ENCODE data around the gene KRT13. TPM values are rescaled to one million over a fixed set of nuclear protein-coding genes. Genes with fewer than 3 reads are reported as not detected.

Gene KRT13
- total and polyA plus RNA-seq, 2 donors = 75.9 to 81.7 TPM

GRCh38 chr17:41456204-41456603 is 49.2 kb downstream of the KRT13 start:
- no peaks in the 10 kb centered on the region for H3K9me3 ChIP-seq (ENCODE audit: control insufficient read depth in 2 of 2, insufficient read depth in 1 of 2, low read length in 1 of 2)
- H3K4me3 ChIP-seq (ENCODE audit: low read length in 2 of 2) = no peak overlapping the region
- DNase-seq (ENCODE audit: low read depth in 6 of 9, low spot score in 9 of 9) = no peak
- no peaks in the 10 kb centered on the region for H3K36me3 ChIP-seq (ENCODE audit: control insufficient read depth in 2 of 2, insufficient read depth in 2 of 2, low read length in 1 of 2)
- H3K27me3 ChIP-seq (ENCODE audit: control insufficient read depth in 2 of 2, insufficient read depth in 1 of 2, low read length in 1 of 2) = peaks cover 0 to 2% of the 10 kb centered on the region in 2 donors
- peaks cover 0 to 9% of the 10 kb centered on the region in 2 donors for H3K4me1 ChIP-seq (ENCODE audit: control insufficient read depth in 2 of 2, insufficient read depth in 2 of 2, low read length in 2 of 2)
- peak overlapping the region in 1 of 2 donors; percentile 36 for H3K27ac ChIP-seq (ENCODE audit: low read depth in 1 of 2, low read length in 1 of 2)
- 94% methylated on average over 3 of the region's 3 CpGs for WGBS

GRCh38 chr17:41455236-41455635 is 50.2 kb downstream of the KRT13 start:
- no peaks in the 10 kb centered on the region for H3K9me3 ChIP-seq (ENCODE audit: control insufficient read depth in 2 of 2, insufficient read depth in 1 of 2, low read length in 1 of 2)
- 100% methylated on average over 1 of the region's 1 CpG for WGBS
- no peak for DNase-seq (ENCODE audit: low read depth in 6 of 9, low spot score in 9 of 9)
- no peak overlapping the region for H3K27ac ChIP-seq (ENCODE audit: low read depth in 1 of 2, low read length in 1 of 2)
- peaks cover 0 to 2% of the 10 kb centered on the region in 2 donors for H3K27me3 ChIP-seq (ENCODE audit: control insufficient read depth in 2 of 2, insufficient read depth in 1 of 2, low read length in 1 of 2)
- peaks cover 0 to 9% of the 10 kb centered on the region in 2 donors for H3K4me1 ChIP-seq (ENCODE audit: control insufficient read depth in 2 of 2, insufficient read depth in 2 of 2, low read length in 2 of 2)
- no peaks in the 10 kb centered on the region for H3K36me3 ChIP-seq (ENCODE audit: control insufficient read depth in 2 of 2, insufficient read depth in 2 of 2, low read length in 1 of 2)
- no peak overlapping the region for H3K4me3 ChIP-seq (ENCODE audit: low read length in 2 of 2)

- no peak overlapping the region for H3K27ac ChIP-seq (ENCODE audit: low read depth in 1 of 2, low read length in 1 of 2)
- no peak for DNase-seq (ENCODE audit: low read depth in 6 of 9, low spot score in 9 of 9)
- H3K4me3 ChIP-seq (ENCODE audit: low read length in 2 of 2) = no peak overlapping the region
- peaks cover 0 to 9% of the 10 kb centered on the region in 2 donors for H3K4me1 ChIP-seq (ENCODE audit: control insufficient read depth in 2 of 2, insufficient read depth in 2 of 2, low read length in 2 of 2)
- WGBS = 90% methylated on average over 3 of the region's 3 CpGs
- H3K27me3 ChIP-seq (ENCODE audit: control insufficient read depth in 2 of 2, insufficient read depth in 1 of 2, low read length in 1 of 2) = peaks cover 0 to 2% of the 10 kb centered on the region in 2 donors
- H3K36me3 ChIP-seq (ENCODE audit: control insufficient read depth in 2 of 2, insufficient read depth in 2 of 2, low read length in 1 of 2) = no peaks in the 10 kb centered on the region
- H3K9me3 ChIP-seq (ENCODE audit: control insufficient read depth in 2 of 2, insufficient read depth in 1 of 2, low read length in 1 of 2) = no peaks in the 10 kb centered on the region
These were observed 52.3 kb downstream of the KRT13 start for GRCh38 chr17:41453066-41453465.

GRCh38 chr17:41452281-41452680 is 53.1 kb downstream of the KRT13 start:
- no peak overlapping the region for H3K27ac ChIP-seq (ENCODE audit: low read depth in 1 of 2, low read length in 1 of 2)
- H3K4me1 ChIP-seq (ENCODE audit: control insufficient read depth in 2 of 2, insufficient read depth in 2 of 2, low read length in 2 of 2) = peaks cover 0 to 9% of the 10 kb centered on the region in 2 donors
- no peak for DNase-seq (ENCODE audit: low read depth in 6 of 9, low spot score in 9 of 9)
- no peaks in the 10 kb centered on the region for H3K36me3 ChIP-seq (ENCODE audit: control insufficient read depth in 2 of 2, insufficient read depth in 2 of 2, low read length in 1 of 2)
- no peaks in the 10 kb centered on the region for H3K9me3 ChIP-seq (ENCODE audit: control insufficient read depth in 2 of 2, insufficient read depth in 1 of 2, low read length in 1 of 2)
- H3K27me3 ChIP-seq (ENCODE audit: control insufficient read depth in 2 of 2, insufficient read depth in 1 of 2, low read length in 1 of 2) = peaks cover 0 to 2% of the 10 kb centered on the region in 2 donors
- no peak overlapping the region for H3K4me3 ChIP-seq (ENCODE audit: low read length in 2 of 2)
- WGBS = 47% methylated on average over 4 of the region's 4 CpGs

GRCh38 chr17:41451154-41451728 is 54.2 kb downstream of the KRT13 start:
- H3K4me1 ChIP-seq (ENCODE audit: control insufficient read depth in 2 of 2, insufficient read depth in 2 of 2, low read length in 2 of 2) = peaks cover 0 to 1% of the 10 kb centered on the region in 2 donors
- 95% methylated on average over 2 of the region's 2 CpGs for WGBS
- peaks cover 0 to 2% of the 10 kb centered on the region in 2 donors for H3K27me3 ChIP-seq (ENCODE audit: control insufficient read depth in 2 of 2, insufficient read depth in 1 of 2, low read length in 1 of 2)
- no peak overlapping the region for H3K4me3 ChIP-seq (ENCODE audit: low read length in 2 of 2)
- no peak overlapping the region for H3K27ac ChIP-seq (ENCODE audit: low read depth in 1 of 2, low read length in 1 of 2)
- no peaks in the 10 kb centered on the region for H3K36me3 ChIP-seq (ENCODE audit: control insufficient read depth in 2 of 2, insufficient read depth in 2 of 2, low read length in 1 of 2)
- DNase-seq (ENCODE audit: low read depth in 6 of 9, low spot score in 9 of 9) = no peak
- no peaks in the 10 kb centered on the region for H3K9me3 ChIP-seq (ENCODE audit: control insufficient read depth in 2 of 2, insufficient read depth in 1 of 2, low read length in 1 of 2)

Other genes starting within 250 kb of the KRT13 start
- not detected for gene KRTAP9-6, start 240.2 kb downstream of the KRT13 start, total RNA-seq
- 0.02 TPM for gene KRTAP9-6, start 240.2 kb downstream of the KRT13 start, polyA plus RNA-seq
- not detected for gene KRTAP9-7, start 229.9 kb downstream of the KRT13 start, total RNA-seq
- not detected for gene KRTAP9-7, start 229.9 kb downstream of the KRT13 start, polyA plus RNA-seq
- not detected for gene KRTAP29-1, start 202.8 kb downstream of the KRT13 start, total RNA-seq
- gene KRTAP29-1, start 202.8 kb downstream of the KRT13 start, polyA plus RNA-seq = 0.23 TPM
- not detected for gene KRTAP16-1, start 196.3 kb downstream of the KRT13 start, total RNA-seq
- gene KRTAP16-1, start 196.3 kb downstream of the KRT13 start, polyA plus RNA-seq = 0.07 TPM
- gene KRTAP17-1, start 189.9 kb downstream of the KRT13 start, total RNA-seq = 0.09 TPM
- 0.11 TPM for gene KRTAP17-1, start 189.9 kb downstream of the KRT13 start, polyA plus RNA-seq
- 0.66 TPM for gene KRT33A, start 154.8 kb downstream of the KRT13 start, total RNA-seq
- 1.4 TPM for gene KRT33A, start 154.8 kb downstream of the KRT13 start, polyA plus RNA-seq
- gene KRT33B, start 135.8 kb downstream of the KRT13 start, total RNA-seq = 1.7 TPM
- gene KRT33B, start 135.8 kb downstream of the KRT13 start, polyA plus RNA-seq = 6.1 TPM
- 0.52 TPM for gene KRT34, start 123.3 kb downstream of the KRT13 start, total RNA-seq
- gene KRT34, start 123.3 kb downstream of the KRT13 start, polyA plus RNA-seq = 1.5 TPM
- gene KRT31, start 108.0 kb downstream of the KRT13 start, total RNA-seq = 1.9 TPM
- gene KRT31, start 108.0 kb downstream of the KRT13 start, polyA plus RNA-seq = 6.4 TPM
- gene KRT37, start 81.0 kb downstream of the KRT13 start, total RNA-seq = 0.19 TPM
- gene KRT37, start 81.0 kb downstream of the KRT13 start, polyA plus RNA-seq = 0.34 TPM
- 0.38 TPM for gene KRT38, start 64.6 kb downstream of the KRT13 start, total RNA-seq
- gene KRT38, start 64.6 kb downstream of the KRT13 start, polyA plus RNA-seq = 7.9 TPM
- 2.5 TPM for gene KRT32, start 38.2 kb downstream of the KRT13 start, total RNA-seq
- 2.2 TPM for gene KRT32, start 38.2 kb downstream of the KRT13 start, polyA plus RNA-seq
- 0.05 TPM for gene KRT35, start 24.5 kb downstream of the KRT13 start, total RNA-seq
- gene KRT35, start 24.5 kb downstream of the KRT13 start, polyA plus RNA-seq = 0.21 TPM
- 1.2 TPM for gene KRT36, start 15.7 kb downstream of the KRT13 start, total RNA-seq
- 3.5 TPM for gene KRT36, start 15.7 kb downstream of the KRT13 start, polyA plus RNA-seq
- 191 TPM for gene KRT15, start 13.3 kb upstream of the KRT13 start, total RNA-seq
- 831 TPM for gene KRT15, start 13.3 kb upstream of the KRT13 start, polyA plus RNA-seq
- 296 TPM for gene KRT19, start 22.7 kb upstream of the KRT13 start, total RNA-seq
- 758 TPM for gene KRT19, start 22.7 kb upstream of the KRT13 start, polyA plus RNA-seq
- gene KRT9, start 66.4 kb upstream of the KRT13 start, total RNA-seq = 1.7 TPM
- gene KRT9, start 66.4 kb upstream of the KRT13 start, polyA plus RNA-seq = 60.7 TPM
- gene KRT14, start 81.3 kb upstream of the KRT13 start, total RNA-seq = 20.7 TPM
- gene KRT14, start 81.3 kb upstream of the KRT13 start, polyA plus RNA-seq = 210 TPM
- 7.5 TPM for gene KRT16, start 107.2 kb upstream of the KRT13 start, total RNA-seq
- gene KRT16, start 107.2 kb upstream of the KRT13 start, polyA plus RNA-seq = 262 TPM
- gene KRT17, start 119.0 kb upstream of the KRT13 start, total RNA-seq = 195 TPM
- 2,044 TPM for gene KRT17, start 119.0 kb upstream of the KRT13 start, polyA plus RNA-seq
- gene EIF1, start 183.3 kb upstream of the KRT13 start, total RNA-seq = 145 TPM
- gene EIF1, start 183.3 kb upstream of the KRT13 start, polyA plus RNA-seq = 1,051 TPM
- gene GAST, start 206.7 kb upstream of the KRT13 start, total RNA-seq = 5.0 TPM
- gene GAST, start 206.7 kb upstream of the KRT13 start, polyA plus RNA-seq = 77.6 TPM
- 0.33 TPM for gene HAP1, start 229.0 kb upstream of the KRT13 start, total RNA-seq
- gene HAP1, start 229.0 kb upstream of the KRT13 start, polyA plus RNA-seq = 4.0 TPM

Data from thymus (tissue), 11 donors.